Measurements from ENCODE around the gene PRPF40B.

Gene PRPF40B

GRCh38 chr12:49636979-49637755 is 13.8 kb downstream of the PRPF40B start:
- DNase-seq: peak; percentile 85

DNA sequence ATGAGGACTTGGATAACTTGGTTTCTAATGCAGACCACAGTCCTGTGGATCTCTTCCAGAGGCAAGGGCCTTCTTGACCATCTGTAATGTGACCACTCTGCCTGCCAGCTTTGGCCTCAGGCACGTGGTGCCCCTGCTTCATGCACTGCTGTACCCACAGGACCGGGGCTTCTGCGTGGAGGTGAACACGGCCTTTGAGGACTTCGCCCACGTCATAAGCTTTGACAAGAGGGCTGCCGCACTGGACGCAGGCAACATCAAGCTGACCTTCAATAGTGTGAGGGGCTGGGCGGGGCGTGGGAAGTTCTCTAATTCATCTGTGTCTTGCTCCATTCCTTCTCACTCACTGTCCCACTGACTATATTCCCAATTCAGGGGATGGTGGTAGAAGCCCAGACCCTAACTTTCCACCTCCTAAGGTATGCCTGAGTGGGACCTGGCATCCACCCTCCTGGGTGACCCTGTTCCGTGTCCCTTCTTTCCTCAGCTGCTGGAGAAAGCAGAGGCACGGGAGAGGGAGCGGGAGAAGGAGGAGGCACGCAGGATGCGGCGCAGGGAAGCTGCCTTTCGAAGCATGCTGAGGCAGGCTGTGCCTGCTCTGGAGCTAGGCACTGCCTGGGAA is 18.5 kb downstream of the PRPF40B start:
- no peak for DNase-seq

GRCh38 chr12:49642370-49642802 is 19.0 kb downstream of the PRPF40B start:
- no peak for DNase-seq

DNA sequence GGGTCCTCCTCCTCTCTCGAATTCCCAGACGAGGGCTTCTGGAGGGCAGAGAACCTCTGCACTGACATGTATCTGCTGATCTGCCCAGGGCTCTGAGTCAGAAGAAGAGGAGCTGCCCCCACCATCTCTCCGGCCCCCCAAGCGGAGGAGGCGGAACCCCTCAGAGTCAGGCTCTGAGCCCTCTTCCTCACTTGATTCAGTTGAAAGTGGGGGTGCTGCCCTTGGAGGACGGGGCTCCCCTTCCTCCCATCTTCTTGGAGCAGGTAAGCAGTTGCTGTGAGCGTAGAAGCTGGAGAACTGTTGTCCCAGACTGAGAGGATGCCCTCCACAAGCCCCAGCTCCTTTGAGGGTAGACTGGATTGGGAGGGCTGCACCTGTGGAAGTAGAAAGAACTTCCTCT is 19.8 kb downstream of the PRPF40B start:
- no peak for DNase-seq

DNA sequence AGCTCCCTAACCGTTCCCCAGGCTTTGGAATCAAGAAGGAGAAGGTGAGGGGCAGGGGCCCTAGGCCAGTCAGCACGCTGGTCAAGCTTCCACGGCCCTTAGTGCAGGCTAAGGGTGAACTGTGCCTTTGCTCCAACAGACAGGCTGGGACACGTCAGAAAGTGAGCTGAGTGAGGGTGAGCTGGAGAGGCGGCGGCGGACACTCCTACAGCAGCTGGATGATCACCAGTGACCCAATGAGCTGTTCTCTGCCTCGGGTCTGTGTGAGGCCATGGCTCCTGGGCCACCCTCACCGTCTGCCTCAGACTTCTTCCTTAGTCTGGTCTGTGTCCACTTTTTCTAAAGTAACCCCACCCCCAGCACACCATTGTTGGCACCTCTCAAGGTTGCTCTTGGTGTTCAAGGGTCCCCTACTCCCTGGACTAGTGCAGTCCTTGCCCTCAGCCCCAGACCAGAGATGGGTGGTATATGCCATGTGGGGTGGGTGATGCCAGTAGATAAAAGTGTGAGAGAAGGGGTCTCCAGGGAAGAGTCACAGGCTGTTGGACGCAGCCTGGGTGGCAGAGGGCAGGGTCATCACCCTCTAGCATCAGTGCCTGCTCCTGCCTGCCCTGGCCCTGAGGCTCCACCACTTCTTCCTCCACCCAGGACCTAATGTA is 20.7 kb downstream of the PRPF40B start:
- DNase-seq: no peak

DNA sequence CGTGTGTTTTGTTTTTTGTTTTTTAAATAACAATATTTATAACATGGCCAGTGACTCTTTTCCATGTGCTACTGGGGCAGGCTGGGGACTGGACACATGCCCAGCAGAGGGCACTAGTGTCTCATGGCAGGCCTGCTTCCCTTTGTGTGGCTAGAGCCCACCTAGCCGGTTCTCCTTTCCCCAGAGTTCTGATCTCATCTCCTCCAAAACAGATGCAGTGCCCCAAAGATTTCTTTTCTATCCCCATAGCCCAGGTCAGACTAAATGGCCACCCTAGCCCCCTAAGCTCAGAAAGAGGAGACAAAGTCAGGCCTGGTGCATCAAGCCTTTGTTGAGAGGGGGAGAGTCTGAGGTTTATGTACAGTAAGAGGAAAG is 21.2 kb downstream of the PRPF40B start:
- DNase-seq: peak; percentile 88

DNA sequence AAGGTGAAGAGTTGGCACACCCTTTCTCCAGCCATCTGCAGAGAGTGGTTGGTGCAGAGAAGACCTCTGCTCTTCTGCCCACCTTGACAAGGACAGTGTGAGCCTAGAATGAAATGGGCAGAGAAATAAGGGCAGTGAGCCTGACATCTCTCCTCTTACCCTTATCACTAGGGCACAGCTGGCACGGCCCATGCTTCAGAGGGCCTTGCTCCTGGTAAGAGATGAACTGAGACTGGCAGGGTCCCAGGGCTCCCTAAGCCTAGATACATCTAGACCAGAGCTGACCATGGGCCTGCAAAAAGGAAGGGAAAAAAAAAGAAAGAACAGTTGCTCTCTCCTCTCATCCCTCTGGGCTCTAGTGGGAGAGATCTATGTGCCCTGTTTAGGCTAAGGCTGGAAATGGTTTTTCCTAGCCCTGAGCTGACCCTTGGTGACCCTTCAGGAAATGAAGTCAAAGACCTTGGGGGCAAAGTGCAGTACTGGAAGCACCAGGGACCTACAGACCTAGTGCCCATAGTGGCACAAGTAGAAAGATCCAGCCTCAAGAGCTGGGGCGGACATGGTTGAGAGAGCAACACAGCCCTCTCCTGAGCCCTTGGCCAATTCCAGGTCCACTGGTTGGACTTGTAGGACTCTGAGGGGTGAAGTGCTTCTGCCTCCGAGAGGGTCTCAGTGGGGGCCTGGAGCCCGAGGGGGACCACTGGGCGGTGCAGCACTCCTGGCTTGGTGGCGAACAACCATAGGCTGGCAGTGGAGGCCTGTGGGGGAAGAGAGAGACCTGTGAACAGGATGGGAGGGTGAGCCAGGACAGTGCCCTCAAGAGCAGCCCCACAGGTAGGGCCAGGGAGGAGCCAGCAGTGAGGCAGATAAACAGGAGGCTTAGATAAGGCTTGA is 22.0 kb downstream of the PRPF40B start:
- no peak for DNase-seq

GRCh38 chr12:49646331-49646830 is 23.0 kb downstream of the PRPF40B start:
- no peak for DNase-seq

GRCh38 chr12:49646871-49647654 is 23.7 kb downstream of the PRPF40B start:
- DNase-seq: no peak

DNA sequence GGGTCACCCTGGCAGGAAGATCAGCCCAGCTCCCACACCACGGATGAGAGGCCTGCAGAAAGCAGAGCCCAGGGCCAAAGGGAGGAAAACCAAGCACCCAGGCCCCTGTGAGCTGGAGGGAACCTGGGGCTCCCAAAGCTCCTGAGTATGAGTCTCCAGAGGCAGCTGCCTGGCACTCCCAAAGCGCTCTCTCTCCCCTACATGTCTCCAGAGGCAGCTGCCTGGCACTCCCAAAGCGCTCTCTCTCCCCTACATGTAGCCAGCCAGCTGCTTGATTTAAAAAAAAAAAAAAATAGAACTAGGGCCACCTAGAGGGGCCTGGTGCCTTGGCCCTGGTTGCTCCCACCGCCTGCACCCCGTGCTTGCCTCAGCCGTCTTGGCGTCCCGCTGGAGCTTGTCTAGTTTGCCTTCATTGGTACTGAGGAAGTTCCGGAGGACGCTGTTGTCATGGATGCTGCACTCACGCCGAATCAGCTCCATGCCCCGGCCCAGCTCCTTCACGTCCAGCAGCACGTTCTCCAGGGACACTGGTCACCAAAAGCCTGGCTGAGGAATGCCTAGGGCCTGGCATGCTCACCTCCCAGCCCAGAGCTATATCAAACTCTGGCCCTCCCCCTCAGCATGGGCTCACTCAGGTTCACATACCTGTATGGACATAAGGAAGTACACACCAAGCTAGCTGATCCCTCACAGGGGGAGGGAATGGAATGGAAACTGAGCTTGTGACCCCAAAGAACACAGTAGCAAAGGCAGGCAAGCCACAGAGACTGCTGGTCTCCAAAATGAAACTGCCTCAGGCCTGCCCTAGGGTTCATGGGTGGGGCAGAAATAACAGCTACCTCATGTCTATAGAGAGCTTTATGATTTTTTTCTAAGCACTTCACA is 24.7 kb downstream of the PRPF40B start:
- DNase-seq: no peak

DNA sequence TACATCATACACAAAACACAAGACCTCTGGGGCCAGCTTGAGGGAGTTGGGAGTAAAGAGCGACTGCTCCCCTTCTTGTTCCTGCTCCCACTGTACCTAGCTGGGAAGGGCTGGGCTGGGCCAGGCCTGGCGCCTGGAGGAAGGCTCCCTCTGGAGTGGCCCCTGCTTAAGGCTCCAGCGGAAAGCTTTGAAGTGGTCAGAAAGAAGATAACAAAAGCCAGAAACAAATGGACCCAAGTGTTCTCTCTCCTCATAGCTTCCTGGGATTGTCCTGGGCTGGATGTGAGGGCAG is 25.3 kb downstream of the PRPF40B start:
- DNase-seq: no peak

- DNase-seq: no peak
These were observed 26.1 kb downstream of the PRPF40B start for GRCh38 chr12:49649445-49649844.

GRCh38 chr12:49649892-49650291 is 26.5 kb downstream of the PRPF40B start:
- DNase-seq: no peak

DNA sequence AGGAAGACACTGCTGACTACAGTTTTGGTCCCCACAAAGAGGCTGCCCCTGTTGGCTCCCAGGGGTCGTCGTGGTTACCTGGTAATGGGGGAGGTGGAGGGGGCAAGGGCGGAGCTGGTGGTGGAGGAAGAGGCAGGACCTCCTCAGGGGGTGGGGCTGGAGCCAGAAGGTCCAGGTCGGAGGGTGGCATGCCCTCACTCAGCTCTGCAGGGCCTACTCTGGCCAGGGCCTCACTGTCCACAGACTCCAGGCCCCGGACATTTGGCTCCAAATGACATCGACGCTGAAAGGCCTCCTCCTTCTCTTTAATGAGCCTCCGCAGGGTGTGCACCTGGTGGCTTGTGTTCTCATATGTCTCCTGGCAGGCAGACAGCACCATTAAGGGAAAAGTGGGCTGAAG is 28.5 kb downstream of the PRPF40B start:
- DNase-seq: no peak

GRCh38 chr12:49652921-49653520 is 29.7 kb downstream of the PRPF40B start:
- DNase-seq: no peak

- no peak for DNase-seq
These were observed 31.4 kb downstream of the PRPF40B start for GRCh38 chr12:49654715-49655114.

DNA sequence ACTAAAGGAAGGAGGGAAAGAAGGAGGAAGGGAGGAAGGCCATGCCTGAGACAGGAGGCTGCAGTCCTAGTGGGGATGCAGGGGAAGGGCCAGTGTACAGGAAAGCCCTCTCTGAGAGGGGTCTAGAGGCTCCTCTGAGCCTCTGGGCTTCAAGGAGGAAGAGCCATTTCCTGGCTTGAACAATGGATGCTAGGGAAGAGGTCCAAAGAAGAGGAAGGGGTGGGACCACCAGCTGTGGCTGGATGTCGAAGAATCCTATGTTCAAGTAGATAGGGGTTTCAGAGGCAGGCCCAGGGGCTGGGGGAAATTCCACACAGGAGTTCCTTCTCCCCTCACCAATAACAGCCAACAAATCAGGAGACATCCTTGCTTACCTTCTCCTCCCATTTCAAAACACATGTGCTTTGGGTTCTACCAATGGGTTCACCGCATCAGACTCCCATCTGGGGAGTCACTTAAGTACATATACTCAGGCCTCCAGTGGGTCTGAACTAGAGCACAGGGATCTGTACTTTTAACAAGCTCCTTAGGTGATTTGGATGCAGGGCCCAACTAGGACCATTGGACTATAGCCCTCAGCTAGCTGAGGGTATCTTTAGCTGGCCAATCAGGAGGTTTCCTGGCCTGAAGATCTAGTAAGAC is 32.4 kb downstream of the PRPF40B start:
- no peak for DNase-seq

DNA sequence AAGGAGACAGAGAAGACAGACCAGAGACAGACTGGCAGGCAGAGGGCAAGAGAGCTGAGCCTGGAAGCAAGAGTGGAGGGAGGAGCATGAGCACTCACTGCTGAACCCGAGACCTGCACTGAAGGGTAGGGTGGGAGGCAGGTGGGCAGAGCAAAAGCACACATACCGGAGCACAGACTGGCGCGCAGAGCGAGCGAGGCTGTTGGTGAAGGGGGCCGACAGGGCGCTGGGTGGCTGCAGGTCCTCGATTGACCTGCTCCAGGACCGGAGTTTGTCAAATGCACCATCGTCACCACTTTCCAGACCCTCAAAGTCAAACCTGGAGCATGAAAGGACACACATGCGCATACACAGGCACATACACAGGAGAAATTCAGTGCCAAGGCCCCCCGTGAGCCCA is 34.9 kb downstream of the PRPF40B start:
- no peak for DNase-seq

- no peak for DNase-seq
These were observed 36.4 kb downstream of the PRPF40B start for GRCh38 chr12:49659753-49660152.

DNA sequence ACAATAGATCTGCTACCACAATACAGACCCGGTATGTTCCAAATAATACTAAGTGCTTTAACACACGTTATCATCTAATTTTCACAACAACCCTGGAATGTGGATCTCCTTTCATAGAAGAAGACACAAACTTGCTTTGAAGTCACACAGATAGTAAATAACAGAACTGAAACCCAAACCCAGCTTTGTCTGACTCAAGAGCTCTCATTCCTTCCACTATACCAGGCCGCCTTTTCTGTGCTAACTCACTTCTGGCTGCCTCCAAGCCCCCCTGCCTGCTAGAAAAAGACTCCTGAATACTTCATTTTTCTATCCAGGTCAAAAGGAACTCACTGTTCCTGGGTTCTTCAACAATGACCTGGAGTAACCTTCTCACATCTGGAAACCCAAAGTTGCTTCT is 37.8 kb downstream of the PRPF40B start:
- DNase-seq: no peak

Data from NCI-H82 (cell line).